ENCODE measurements around the gene SSR3.

SSR3 gene

GRCh38 chr3:156495816-156496215 lies 59.1 kb downstream of the SSR3 start:
- no peak for TF ChIP-seq CTCF (IDR thresholded peaks at IDR 0.05; ENCODE audit: low read length, missing control alignments)
- H3K4me3 ChIP-seq (replicated peaks; ENCODE audit: low read depth, low read length) = no peak overlapping the region
- DNase-seq (ENCODE audit: low read depth) = no peak

DNA sequence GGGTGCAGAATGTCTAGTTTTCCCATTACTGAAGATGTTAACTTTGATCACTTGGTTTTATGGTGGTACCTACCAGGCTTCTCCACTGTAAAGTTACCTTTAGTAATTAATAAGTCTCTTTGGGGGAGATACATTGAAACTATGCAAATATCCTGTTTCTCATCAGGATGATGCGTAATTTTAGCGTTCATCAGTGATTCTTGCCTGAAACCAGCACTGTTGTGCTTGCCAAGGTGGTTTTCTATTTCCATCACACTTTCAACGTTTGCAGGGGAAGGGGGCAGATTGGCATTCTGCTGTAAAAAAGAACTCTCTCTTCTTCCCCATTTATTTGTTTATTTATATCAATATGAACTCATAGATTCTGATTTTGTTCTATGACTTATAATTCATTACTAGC lies 61.0 kb downstream of the SSR3 start:
- no peak for DNase-seq (ENCODE audit: low read depth)
- TF ChIP-seq CTCF (IDR thresholded peaks at IDR 0.05; ENCODE audit: low read length, missing control alignments) = no peak
- no peak overlapping the region for H3K4me3 ChIP-seq (replicated peaks; ENCODE audit: low read depth, low read length)

DNA sequence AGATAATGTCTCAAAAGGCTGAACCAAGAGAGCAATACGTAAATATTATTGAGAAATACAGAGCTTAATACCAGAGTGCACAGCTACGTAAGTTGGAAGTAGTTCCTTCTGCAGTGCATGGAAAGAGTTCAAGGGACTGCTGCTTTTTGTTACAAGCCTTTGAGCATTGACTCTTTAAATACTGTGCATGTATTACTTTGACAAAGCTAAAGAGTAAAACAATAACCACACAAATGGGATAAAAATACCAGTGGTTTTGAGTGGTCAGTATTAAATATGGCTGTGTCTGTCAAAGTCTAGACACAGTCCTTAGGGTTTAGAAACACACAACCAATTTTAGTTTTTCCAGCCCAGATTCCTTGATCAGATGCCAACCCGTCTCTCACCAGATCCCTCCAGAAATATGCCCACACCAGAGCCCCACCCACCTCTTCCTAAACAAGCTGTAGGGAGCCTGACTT lies 62.1 kb downstream of the SSR3 start:
- no peak for DNase-seq (ENCODE audit: low read depth)
- no peak overlapping the region for H3K4me3 ChIP-seq (replicated peaks; ENCODE audit: low read depth, low read length)
- TF ChIP-seq CTCF (IDR thresholded peaks at IDR 0.05; ENCODE audit: low read length, missing control alignments) = no peak

DNA sequence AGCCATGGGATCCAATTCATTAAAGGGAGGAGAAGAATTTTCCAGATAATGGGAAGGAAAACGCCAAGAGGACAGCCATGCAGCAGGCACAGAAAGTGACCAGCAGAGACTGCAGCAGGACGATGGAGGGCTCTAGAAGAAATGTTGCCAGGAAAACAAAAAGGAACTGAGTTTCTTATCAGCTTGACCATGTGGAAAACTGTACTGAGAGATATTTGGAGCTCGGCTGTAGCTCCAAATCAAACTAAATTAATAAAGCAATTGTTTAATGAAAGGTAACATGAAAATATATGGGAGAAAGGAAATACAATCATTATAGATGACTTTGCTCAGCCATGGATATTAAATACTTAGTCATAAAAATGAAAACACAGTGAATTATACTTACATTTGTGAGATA lies 63.7 kb downstream of the SSR3 start:
- H3K4me3 ChIP-seq (replicated peaks; ENCODE audit: low read depth, low read length) = no peak overlapping the region
- DNase-seq (ENCODE audit: low read depth) = no peak
- TF ChIP-seq CTCF (IDR thresholded peaks at IDR 0.05; ENCODE audit: low read length, missing control alignments) = no peak
